ENCODE data around the gene DYSF. TPM values are rescaled to one million over a fixed set of nuclear protein-coding genes. Genes with fewer than 3 reads are reported as not detected.

The DYSF gene
- total RNA-seq, 4 donors from 2014 or later, result 4.2 to 26.6 (median 16.2) TPM

DNA sequence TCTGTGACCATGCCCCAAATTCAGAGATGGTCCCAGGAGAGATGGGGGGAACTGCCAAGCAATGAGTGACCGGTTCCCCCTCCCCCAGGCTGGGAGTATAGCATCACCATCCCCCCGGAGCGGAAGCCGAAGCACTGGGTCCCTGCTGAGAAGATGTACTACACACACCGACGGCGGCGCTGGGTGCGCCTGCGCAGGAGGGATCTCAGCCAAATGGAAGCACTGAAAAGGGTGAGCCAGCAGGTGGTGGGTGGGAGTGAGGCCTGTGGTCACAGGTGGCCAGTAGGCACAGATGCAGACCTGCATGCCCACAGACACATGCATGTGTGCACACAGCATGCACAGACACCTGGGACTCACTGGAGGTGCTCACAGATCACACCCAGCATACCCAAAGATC lies 117.2 kb downstream of the DYSF start:
- TF ChIP-seq, protein P1, sequence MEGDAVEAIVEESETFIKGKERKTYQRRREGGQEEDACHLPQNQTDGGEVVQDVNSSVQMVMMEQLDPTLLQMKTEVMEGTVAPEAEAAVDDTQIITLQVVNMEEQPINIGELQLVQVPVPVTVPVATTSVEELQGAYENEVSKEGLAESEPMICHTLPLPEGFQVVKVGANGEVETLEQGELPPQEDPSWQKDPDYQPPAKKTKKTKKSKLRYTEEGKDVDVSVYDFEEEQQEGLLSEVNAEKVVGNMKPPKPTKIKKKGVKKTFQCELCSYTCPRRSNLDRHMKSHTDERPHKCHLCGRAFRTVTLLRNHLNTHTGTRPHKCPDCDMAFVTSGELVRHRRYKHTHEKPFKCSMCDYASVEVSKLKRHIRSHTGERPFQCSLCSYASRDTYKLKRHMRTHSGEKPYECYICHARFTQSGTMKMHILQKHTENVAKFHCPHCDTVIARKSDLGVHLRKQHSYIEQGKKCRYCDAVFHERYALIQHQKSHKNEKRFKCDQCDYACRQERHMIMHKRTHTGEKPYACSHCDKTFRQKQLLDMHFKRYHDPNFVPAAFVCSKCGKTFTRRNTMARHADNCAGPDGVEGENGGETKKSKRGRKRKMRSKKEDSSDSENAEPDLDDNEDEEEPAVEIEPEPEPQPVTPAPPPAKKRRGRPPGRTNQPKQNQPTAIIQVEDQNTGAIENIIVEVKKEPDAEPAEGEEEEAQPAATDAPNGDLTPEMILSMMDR (IDR thresholded peaks at IDR 0.05; ENCODE audit: low read depth), result no peak

DNA sequence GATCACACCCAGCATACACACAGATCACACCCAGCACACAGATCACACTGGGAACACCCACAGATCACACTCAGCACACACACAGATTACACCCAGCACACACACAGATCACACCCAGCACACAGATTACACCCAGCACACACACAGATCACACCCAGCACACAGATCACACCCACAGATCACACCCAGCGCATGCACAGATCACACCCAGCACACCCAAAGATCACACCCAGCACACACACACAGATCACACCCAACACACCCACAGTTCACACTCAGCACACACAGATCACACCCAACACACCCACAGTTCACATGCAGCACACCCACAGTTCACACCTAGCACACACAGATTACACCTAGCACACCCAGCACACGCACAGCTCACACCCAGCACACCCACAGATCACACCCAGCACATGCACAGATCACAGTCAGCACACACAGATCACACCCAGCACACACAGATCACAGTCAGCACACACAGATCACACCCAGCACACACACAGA lies 117.6 kb downstream of the DYSF start:
- TF ChIP-seq, protein P1 (IDR thresholded peaks at IDR 0.05; ENCODE audit: low read depth), result no peak

DNA sequence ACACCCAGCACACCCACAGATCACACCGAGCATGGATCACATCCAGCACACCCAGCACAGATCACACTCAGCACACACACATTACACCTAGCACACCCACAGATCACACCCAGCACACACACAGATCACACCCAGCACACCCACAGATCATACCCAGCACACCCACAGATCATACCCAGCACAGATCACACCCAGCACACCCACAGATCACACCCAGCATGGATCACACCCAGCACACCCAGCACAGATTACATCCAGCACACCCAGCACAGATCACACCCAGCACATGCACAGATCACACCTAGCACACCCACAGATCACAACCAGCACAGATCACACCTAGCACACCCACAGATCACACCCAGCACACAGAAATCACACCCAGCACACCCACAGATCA lies 118.6 kb downstream of the DYSF start:
- TF ChIP-seq, protein P1 (IDR thresholded peaks at IDR 0.05; ENCODE audit: low read depth), result no peak

DNA sequence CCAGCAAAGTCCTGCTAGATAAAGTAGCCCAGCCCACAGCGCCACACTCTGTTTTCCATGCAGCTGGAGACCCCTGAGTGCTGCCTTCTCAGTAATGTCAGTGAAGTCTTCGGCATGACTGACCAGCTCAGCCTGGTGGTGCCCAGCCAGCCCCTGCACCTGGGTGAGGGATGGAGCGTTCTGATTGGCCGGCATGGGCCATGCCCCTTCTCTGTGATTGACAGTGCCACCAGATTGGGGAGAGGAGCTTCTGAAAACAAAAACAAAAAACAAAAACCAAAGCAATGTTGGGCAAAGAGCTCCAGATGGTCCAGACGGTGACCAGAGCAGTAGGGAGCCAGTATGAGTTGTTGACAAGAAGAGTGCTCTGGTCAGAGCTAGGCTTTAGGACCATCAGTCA lies 122.6 kb downstream of the DYSF start:
- TF ChIP-seq, protein P1 (IDR thresholded peaks at IDR 0.05; ENCODE audit: low read depth), result no peak

DNA sequence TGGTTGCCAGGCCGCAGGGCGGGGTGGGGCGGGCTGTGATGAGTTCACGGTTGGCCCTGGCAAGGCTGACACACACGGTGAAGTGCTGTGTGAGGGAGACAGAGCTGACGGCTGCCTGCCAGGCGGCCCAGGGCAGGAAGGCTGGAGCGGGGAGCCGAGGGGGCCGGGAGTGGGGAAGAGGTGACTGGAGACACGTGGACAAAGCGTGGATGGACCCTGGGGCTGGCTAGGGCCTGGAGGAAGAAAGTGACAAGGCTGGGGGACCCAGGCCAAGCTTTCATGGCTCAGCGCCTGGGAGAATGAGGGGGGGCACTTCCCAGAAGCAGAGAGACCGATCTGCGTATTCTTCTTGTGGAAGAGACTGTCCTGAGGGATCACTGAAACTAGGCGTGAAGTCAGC lies 123.2 kb downstream of the DYSF start:
- TF ChIP-seq, protein P1 (IDR thresholded peaks at IDR 0.05; ENCODE audit: low read depth), result no peak

DNA sequence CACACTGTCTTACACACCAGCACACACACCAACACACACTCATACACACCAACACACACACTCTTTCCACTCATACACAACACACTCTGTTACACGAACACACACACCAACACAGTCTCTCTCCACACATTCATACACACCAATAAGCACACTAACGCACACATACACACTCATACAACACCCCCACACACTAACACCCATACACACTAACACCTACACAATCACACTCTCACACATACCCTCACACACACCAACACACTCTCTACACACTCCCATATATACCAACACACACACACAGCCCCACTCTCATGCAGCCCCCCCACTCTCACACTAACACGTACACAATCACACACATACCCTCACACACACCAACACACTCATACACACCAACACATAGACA lies 123.8 kb downstream of the DYSF start:
- TF ChIP-seq, protein P1 (IDR thresholded peaks at IDR 0.05; ENCODE audit: low read depth), result no peak

DNA sequence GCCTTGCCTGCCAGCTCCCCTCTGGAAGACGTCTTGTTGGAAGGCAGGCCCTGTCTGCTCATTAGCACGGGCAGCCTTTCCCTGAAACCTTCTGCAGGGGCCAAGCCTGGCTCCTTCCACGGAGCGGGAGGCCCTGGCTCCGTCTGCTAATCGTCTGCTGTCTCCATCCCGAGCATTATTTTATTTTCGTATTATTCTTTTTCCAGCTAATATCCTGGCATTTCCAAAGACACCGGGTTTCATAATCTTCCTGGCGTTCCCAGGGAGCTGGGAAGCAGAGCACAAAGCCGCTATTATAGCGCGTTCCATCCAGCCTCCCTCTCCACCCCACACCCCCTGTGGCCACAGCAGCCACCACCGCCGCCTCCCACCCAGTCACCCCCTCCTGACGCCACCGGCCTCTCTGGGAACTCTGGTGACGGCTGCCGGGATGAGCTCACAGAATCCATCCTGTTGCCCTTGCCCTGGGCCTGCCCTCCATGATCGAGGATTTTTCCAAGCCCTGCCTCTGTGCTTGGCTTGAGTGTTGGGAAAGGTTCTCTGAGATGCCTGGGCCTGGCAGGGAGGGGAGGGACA lies 125.5 kb downstream of the DYSF start:
- TF ChIP-seq, protein P1 (IDR thresholded peaks at IDR 0.05; ENCODE audit: low read depth), result no peak

Measured in subcutaneous adipose tissue (tissue), 4 donors.